Caco-2 (cell line): ENCODE data around the gene PTPRG. TPM values are rescaled to one million over a fixed set of nuclear protein-coding genes. Genes with fewer than 3 reads are reported as not detected.

Source experiments
- BruUV-seq: library from RNA; stranded (reverse); fragments of 400-500 nt; replicated peaks from 2 replicates; lab custom pipeline; 2021; lab: Mats Ljungman, UMichigan
- CTCF ChIA-PET: fragments of 300-600 bp; sonication (Branson Sonifier 250); formaldehyde crosslinking; loops from one replicate; lab custom pipeline; 2022; ENCODE audit warnings: antibody characterized with exemption; lab: Charles Lee
- POLR2A ChIA-PET: fragments of 300-600 bp; sonication (Branson Sonifier 250); formaldehyde crosslinking; loops from one replicate; lab custom pipeline; 2022; ENCODE audit warnings: antibody characterized with exemption; lab: Charles Lee
- DNase-seq, 2 experiments: peaks; one replicate each; pipeline versions ENCODE4 v3.0.0 to v3.0.0-alpha.2; 2020 to 2022
- H3K27me3 ChIP-seq: replicated peaks from 2 replicates; pipeline ENCODE4 v1.6.0; 2011; ENCODE audit warnings: low read length; ENCODE audit not compliant: control insufficient read depth, insufficient read depth
- H3K36me3 ChIP-seq: 2 replicates; pipeline ENCODE4 v1.5.1; 2011; ENCODE audit warnings: low read length; ENCODE audit not compliant: control insufficient read depth, insufficient read depth
- H3K4me1 ChIP-seq: fragments of 250-450 bp; sonication (Bioruptor Pico); 2 replicates; pipeline ENCODE4 v1.5.1; 2020; ENCODE audit warnings: mild to moderate bottlenecking
- H3K4me3 ChIP-seq: 2 replicates; pipeline ENCODE4 v1.5.1; 2011; ENCODE audit warnings: low read depth, mild to moderate bottlenecking, control low read depth, low read length
- H3K9me3 ChIP-seq: fragments of 250-450 bp; sonication (Bioruptor Pico); 2 replicates; pipeline ENCODE4 v1.5.1; 2020; ENCODE audit warnings: mild to moderate bottlenecking, moderate library complexity
- H3K27ac Mint-ChIP-seq: one replicate; pipeline ENCODE4 v1.8.0; 2022; ENCODE audit warnings: mixed read lengths; ENCODE audit not compliant: unreplicated experiment
- H3K27me3 Mint-ChIP-seq: one replicate; pipeline ENCODE4 v1.8.0; 2022; ENCODE audit warnings: mixed read lengths; ENCODE audit not compliant: insufficient read depth, unreplicated experiment
- H3K36me3 Mint-ChIP-seq: one replicate; pipeline ENCODE4 v1.8.0; 2022; ENCODE audit warnings: mild to moderate bottlenecking, mixed read lengths; ENCODE audit not compliant: insufficient read depth, unreplicated experiment
- H3K4me1 Mint-ChIP-seq: one replicate; pipeline ENCODE4 v1.8.0; 2022; ENCODE audit warnings: low read depth, mixed read lengths; ENCODE audit not compliant: unreplicated experiment
- H3K4me3 Mint-ChIP-seq: one replicate; pipeline ENCODE4 v1.8.0; 2022; ENCODE audit warnings: mild to moderate bottlenecking, moderate library complexity, mixed read lengths; ENCODE audit not compliant: unreplicated experiment
- H3K9me3 Mint-ChIP-seq: one replicate; pipeline ENCODE4 v1.8.0; 2022; ENCODE audit warnings: mixed read lengths; ENCODE audit not compliant: unreplicated experiment
- intact Hi-C: fragments of 100-400 bp; cut with micrococcal nuclease; formaldehyde crosslinking; loops from one replicate; pipeline ENCODE4 v1.10.0; 2022; ENCODE audit not compliant: unreplicated experiment
- total RNA-seq: library from RNA; stranded (reverse); gene quantifications from 2 replicates; pipeline ENCODE4 v1.2.3, GENCODE V29; 2022
- TF ChIP-seq, protein P1 (sequence below), 2 experiments: fragments of 200-600 bp in 1 of 2; IDR thresholded peaks; 1 replicate in 1 of 2; 2 replicates in 1 of 2; pipeline versions ENCODE4 v1.5.1 to v1.8.0; 2011 to 2022; ENCODE audit warnings: antibody characterized with exemption in 1 of 2, control low read depth in 1 of 2, inconsistent platforms in 1 of 2, low read depth in 1 of 2, low read length in 1 of 2, mild to moderate bottlenecking in 1 of 2, moderate library complexity in 1 of 2; ENCODE audit not compliant: insufficient read depth in 1 of 2, severe bottlenecking in 1 of 2, unreplicated experiment in 1 of 2

PTPRG gene
- total RNA-seq, 1 experiment from 2014 or later = 46.4 TPM

DNA sequence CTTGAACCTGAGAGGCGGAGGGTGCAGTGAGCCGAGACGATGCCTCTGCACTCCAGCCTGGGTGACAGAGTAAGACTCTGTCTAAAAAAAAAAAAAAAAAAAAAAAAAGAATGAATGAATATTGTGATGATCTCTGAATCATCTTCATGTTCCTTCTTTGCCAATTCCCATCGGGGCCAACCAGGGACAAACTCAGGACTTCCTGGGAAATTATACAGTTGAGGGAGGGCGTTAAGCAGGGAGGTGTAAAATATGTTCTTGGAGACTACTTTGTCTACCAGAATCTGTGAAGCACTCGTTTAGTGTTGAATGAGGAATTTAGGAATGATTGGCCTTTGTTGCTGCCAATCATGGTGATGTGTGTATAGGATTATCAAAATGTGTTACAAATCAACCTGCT is 210.6 kb downstream of the PTPRG start:
- intact Hi-C loops = no loop called here
- H3K4me1 Mint-ChIP-seq = no peaks in the 10 kb centered on the region
- no peak overlapping the region for H3K4me3 ChIP-seq
- CTCF ChIA-PET = no interaction called here
- no peaks in the 10 kb centered on the region for H3K27me3 ChIP-seq
- H3K4me3 Mint-ChIP-seq = no peak overlapping the region
- no peak overlapping the region for H3K27ac Mint-ChIP-seq
- no TSS peak for BruUV-seq
- POLR2A ChIA-PET = no interaction called here
- H3K9me3 ChIP-seq = no peaks in the 10 kb centered on the region
- H3K9me3 Mint-ChIP-seq = no peaks in the 10 kb centered on the region
- TF ChIP-seq, protein P1, sequence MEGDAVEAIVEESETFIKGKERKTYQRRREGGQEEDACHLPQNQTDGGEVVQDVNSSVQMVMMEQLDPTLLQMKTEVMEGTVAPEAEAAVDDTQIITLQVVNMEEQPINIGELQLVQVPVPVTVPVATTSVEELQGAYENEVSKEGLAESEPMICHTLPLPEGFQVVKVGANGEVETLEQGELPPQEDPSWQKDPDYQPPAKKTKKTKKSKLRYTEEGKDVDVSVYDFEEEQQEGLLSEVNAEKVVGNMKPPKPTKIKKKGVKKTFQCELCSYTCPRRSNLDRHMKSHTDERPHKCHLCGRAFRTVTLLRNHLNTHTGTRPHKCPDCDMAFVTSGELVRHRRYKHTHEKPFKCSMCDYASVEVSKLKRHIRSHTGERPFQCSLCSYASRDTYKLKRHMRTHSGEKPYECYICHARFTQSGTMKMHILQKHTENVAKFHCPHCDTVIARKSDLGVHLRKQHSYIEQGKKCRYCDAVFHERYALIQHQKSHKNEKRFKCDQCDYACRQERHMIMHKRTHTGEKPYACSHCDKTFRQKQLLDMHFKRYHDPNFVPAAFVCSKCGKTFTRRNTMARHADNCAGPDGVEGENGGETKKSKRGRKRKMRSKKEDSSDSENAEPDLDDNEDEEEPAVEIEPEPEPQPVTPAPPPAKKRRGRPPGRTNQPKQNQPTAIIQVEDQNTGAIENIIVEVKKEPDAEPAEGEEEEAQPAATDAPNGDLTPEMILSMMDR (IDR thresholded peaks at IDR 0.05; ENCODE audit: insufficient read depth in 1 of 2, low read depth in 1 of 2, low read length in 1 of 2, severe bottlenecking in 1 of 2, unreplicated experiment in 1 of 2) = no peak
- no peaks in the 10 kb centered on the region for H3K36me3 Mint-ChIP-seq
- H3K27me3 Mint-ChIP-seq = no peaks in the 10 kb centered on the region
- peaks cover 10% of the 10 kb centered on the region; the same call in 1 of the 2 replicates for H3K4me1 ChIP-seq
- DNase-seq = no peak
- H3K36me3 ChIP-seq = no peaks in the 10 kb centered on the region

DNA sequence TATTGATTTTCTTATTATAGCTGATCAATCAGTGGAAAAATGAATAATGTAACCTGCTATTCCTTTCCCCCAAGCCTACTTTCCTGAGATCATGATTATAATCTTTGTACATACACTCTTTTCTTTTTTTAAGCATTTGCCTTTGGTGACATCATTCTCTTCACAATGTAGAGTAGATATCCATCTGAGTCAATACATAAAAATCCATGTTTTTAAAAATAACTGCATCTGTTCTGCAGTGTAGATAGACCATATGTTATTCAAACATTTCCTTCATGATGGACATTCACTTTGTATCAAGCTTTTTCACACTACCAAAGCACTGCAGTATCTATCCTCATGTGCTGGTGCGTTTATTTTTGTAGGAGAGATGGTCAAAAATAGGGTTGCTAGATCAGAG is 211.1 kb downstream of the PTPRG start:
- Histone ChIP-seq H3K9me3 (no peaks in the 10 kb centered on the region), H3K4me1 (peaks cover 11% of the 10 kb centered on the region; the same call in 1 of the 2 replicates), H3K36me3 (no peaks in the 10 kb centered on the region), H3K4me3 (no peak overlapping the region), H3K27me3 (no peaks in the 10 kb centered on the region)
- DNase-seq = no peak
- Mint-ChIP-seq H3K4me3 (no peak overlapping the region), H3K27ac (no peak overlapping the region), H3K27me3 (no peaks in the 10 kb centered on the region), H3K4me1 (no peaks in the 10 kb centered on the region), H3K9me3 (no peaks in the 10 kb centered on the region), H3K36me3 (no peaks in the 10 kb centered on the region)
- ChIA-PET CTCF (no interaction called here), POLR2A (no interaction called here)
- no TSS peak for BruUV-seq
- TF ChIP-seq, protein P1 (IDR thresholded peaks at IDR 0.05; ENCODE audit: insufficient read depth in 1 of 2, low read depth in 1 of 2, low read length in 1 of 2, severe bottlenecking in 1 of 2, unreplicated experiment in 1 of 2) = no peak
- intact Hi-C loops = no loop called here

DNA sequence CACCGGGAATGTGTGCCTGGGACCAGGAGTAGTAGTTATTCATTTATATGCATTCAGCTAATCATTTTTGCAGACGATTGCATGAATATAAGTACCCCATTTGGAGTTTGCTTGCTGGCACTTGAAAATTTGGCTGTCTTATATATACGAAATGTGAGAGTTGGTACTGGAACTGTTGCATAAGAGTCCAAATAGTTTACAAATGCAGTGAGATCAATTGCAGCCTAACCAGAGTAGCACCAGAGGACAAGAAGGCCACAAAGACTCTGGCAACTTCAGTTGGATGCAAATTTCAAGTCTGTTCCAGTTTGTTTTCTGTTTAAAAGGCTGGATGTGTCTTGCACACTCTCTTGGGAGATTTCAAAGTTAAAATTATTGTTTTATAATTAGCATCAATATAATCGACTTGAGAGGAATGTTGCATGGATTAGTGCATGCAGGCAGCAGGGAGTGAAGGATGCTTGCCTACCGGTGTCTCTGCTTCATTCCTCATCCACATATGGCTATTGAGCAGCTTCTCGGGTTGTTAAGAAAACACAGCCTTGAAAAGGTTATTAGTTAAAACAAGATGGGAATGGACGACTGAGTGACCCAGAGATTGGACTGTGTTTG is 213.0 kb downstream of the PTPRG start:
- CTCF ChIA-PET = no interaction called here
- POLR2A ChIA-PET = no interaction called here
- TF ChIP-seq, protein P1 (IDR thresholded peaks at IDR 0.05; ENCODE audit: insufficient read depth in 1 of 2, low read depth in 1 of 2, low read length in 1 of 2, severe bottlenecking in 1 of 2, unreplicated experiment in 1 of 2) = no peak
- intact Hi-C loops = no loop called here
- Mint-ChIP-seq H3K9me3 (no peaks in the 10 kb centered on the region), H3K27ac (no peak overlapping the region), H3K4me1 (no peaks in the 10 kb centered on the region), H3K4me3 (no peak overlapping the region), H3K36me3 (no peaks in the 10 kb centered on the region), H3K27me3 (no peaks in the 10 kb centered on the region)
- no peaks in the 10 kb centered on the region for H3K36me3 ChIP-seq
- no peak for DNase-seq
- no peak overlapping the region for H3K4me3 ChIP-seq
- H3K9me3 ChIP-seq = no peaks in the 10 kb centered on the region
- H3K27me3 ChIP-seq = no peaks in the 10 kb centered on the region
- BruUV-seq = no TSS peak
- H3K4me1 ChIP-seq = peaks cover 11% of the 10 kb centered on the region; the same call in 1 of the 2 replicates
